ENCODE measurements around the gene SLC25A24.

DNA sequence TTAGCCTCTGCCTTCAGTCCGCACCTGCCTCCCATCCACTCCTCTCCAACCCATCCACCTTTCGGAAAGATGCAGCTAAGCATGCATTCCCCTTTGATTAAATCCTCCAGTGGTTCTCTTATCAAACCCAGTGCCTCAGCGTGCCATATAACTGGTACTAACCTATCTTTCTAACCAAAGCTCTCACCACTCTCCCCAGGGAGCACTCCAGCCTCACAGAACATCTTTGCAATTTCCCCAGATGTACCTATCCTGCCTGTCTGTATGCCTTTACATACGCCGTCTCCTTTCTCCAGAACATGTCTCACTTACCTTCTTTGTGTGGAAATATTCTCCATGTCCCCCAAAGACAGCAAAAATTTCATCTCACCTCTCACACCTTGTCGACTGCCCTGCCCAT is 80.0 kb downstream of the SLC25A24 start:
- TF ChIP-seq, protein P1, sequence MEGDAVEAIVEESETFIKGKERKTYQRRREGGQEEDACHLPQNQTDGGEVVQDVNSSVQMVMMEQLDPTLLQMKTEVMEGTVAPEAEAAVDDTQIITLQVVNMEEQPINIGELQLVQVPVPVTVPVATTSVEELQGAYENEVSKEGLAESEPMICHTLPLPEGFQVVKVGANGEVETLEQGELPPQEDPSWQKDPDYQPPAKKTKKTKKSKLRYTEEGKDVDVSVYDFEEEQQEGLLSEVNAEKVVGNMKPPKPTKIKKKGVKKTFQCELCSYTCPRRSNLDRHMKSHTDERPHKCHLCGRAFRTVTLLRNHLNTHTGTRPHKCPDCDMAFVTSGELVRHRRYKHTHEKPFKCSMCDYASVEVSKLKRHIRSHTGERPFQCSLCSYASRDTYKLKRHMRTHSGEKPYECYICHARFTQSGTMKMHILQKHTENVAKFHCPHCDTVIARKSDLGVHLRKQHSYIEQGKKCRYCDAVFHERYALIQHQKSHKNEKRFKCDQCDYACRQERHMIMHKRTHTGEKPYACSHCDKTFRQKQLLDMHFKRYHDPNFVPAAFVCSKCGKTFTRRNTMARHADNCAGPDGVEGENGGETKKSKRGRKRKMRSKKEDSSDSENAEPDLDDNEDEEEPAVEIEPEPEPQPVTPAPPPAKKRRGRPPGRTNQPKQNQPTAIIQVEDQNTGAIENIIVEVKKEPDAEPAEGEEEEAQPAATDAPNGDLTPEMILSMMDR (IDR thresholded peaks at IDR 0.05; ENCODE audit: low read depth, low read length, poor library complexity, severe bottlenecking) = no peak
- TF ChIP-seq EZH2phosphoT487 (IDR thresholded peaks at IDR 0.05; ENCODE audit: borderline replicate concordance, low read length) = no peak

Data from DOHH2 (cell line).